ENCODE measurements around the gene KCNK16.

The KCNK16 gene

GRCh38 chr6:39273406-39273821 is 49.1 kb downstream of the KCNK16 start:
- DNase-seq: no peak

GRCh38 chr6:39269961-39270360 is 52.5 kb downstream of the KCNK16 start:
- no peak for DNase-seq

GRCh38 chr6:39268721-39269120 is 53.8 kb downstream of the KCNK16 start:
- DNase-seq: no peak

GRCh38 chr6:39268171-39268570 is 54.3 kb downstream of the KCNK16 start:
- DNase-seq: no peak

- DNase-seq: no peak
Measured at GRCh38 chr6:39266782-39267355, 55.6 kb downstream of the KCNK16 start.

DNA sequence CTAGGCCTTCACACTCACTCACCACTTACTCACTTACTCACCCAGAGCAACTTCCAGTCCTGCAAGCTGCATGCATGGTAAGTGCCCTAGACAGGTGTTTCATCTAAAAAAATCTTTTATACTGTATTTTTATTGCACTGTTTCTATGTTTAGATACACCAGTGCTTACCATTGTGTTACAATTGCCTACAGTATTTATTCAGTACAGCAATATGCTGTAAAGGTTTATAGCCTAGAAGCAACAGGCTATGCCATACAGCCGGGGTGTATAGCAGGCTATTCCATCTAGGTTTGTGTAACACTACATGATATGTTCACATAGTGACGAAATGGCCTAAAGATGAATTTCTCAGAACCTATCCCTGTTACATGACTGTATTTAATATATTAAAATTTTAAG is 56.1 kb downstream of the KCNK16 start:
- no peak for DNase-seq
